ENCODE measurements around the gene CFAP20. TPM values are rescaled to one million over a fixed set of nuclear protein-coding genes. Genes with fewer than 3 reads are reported as not detected.

CFAP20 gene
- polyA plus RNA-seq, 1 donor from 2014 or later: 210 TPM

DNA sequence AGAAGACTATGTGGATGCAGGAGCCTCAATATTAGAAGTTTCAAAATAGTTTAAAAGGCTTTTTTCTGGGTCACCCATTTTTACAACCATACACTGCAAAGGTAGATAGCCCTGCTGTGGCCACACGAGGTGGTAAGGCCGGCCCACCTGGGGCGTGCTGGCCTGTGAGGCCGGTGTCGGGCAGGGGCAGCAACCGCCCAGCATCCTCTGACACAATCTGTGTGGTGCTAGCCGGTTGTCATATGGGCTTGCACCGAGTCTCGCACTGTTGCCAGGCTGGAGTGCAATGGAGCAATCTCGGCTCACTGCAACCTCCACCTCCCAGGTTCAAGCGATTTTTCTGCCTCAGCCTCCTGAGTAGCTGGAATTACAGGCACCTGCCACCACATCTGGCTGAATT, 44.0 kb downstream of the CFAP20 start:
- Histone ChIP-seq H2AFZ (ENCODE audit: low read depth, low read length) (no peak overlapping the region), H3K9ac (ENCODE audit: low read length) (no peak overlapping the region), H3K4me2 (ENCODE audit: low read length) (no peak overlapping the region), H3K27me3 (ENCODE audit: insufficient read depth, low read depth, low read length) (no peaks in the 10 kb centered on the region), H3K36me3 (ENCODE audit: insufficient read depth, low read length) (no peaks in the 10 kb centered on the region), H3K27ac (ENCODE audit: low read length) (no peak overlapping the region), H3K79me2 (replicated peaks; ENCODE audit: insufficient read depth, low read length) (no peaks in the 10 kb centered on the region), H4K20me1 (ENCODE audit: insufficient read depth) (no peaks in the 10 kb centered on the region), H3K9me2 (ENCODE audit: insufficient read depth, low read length) (no peaks in the 10 kb centered on the region), H3K9me3 (ENCODE audit: low read length) (no peaks in the 10 kb centered on the region), H3K4me3 (ENCODE audit: low read length) (no peak overlapping the region), H3F3A (ENCODE audit: insufficient read depth, low read length, poor library complexity, severe bottlenecking) (no peaks in the 10 kb centered on the region)
- TF ChIP-seq SMC3 (conservative IDR thresholded peaks at IDR 0.05; ENCODE audit: poor library complexity): no peak
- TF ChIP-seq, protein P1, sequence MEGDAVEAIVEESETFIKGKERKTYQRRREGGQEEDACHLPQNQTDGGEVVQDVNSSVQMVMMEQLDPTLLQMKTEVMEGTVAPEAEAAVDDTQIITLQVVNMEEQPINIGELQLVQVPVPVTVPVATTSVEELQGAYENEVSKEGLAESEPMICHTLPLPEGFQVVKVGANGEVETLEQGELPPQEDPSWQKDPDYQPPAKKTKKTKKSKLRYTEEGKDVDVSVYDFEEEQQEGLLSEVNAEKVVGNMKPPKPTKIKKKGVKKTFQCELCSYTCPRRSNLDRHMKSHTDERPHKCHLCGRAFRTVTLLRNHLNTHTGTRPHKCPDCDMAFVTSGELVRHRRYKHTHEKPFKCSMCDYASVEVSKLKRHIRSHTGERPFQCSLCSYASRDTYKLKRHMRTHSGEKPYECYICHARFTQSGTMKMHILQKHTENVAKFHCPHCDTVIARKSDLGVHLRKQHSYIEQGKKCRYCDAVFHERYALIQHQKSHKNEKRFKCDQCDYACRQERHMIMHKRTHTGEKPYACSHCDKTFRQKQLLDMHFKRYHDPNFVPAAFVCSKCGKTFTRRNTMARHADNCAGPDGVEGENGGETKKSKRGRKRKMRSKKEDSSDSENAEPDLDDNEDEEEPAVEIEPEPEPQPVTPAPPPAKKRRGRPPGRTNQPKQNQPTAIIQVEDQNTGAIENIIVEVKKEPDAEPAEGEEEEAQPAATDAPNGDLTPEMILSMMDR (IDR thresholded peaks at IDR 0.05; ENCODE audit: poor library complexity, severe bottlenecking): no peak

DNA sequence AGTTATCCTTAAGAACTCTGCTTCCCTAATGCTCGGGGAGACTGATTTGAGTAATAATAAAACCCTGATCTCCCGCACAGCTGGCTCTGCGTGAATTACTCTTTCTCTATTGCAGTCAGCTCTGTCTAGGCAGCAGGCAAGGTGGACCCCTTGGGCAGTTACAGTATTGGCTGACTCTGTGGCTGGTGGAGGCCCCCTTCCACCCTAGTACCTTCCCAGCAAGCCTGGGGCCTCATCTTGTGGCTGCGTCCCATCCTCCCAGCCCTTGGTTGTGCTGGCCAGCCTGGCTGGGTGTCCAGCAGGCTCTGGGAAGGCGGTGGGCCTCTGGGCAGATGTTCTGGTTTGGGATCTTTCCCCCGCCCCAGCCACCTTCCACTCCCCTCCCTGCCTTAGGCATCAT, 44.5 kb downstream of the CFAP20 start:
- Histone ChIP-seq H3K79me2 (replicated peaks; ENCODE audit: insufficient read depth, low read length) (no peaks in the 10 kb centered on the region), H3K9me2 (ENCODE audit: insufficient read depth, low read length) (no peaks in the 10 kb centered on the region), H3K4me2 (ENCODE audit: low read length) (no peak overlapping the region), H3F3A (ENCODE audit: insufficient read depth, low read length, poor library complexity, severe bottlenecking) (no peaks in the 10 kb centered on the region), H3K9ac (ENCODE audit: low read length) (no peak overlapping the region), H2AFZ (ENCODE audit: low read depth, low read length) (no peak overlapping the region), H3K27me3 (ENCODE audit: insufficient read depth, low read depth, low read length) (no peaks in the 10 kb centered on the region), H3K27ac (ENCODE audit: low read length) (no peak overlapping the region), H3K9me3 (ENCODE audit: low read length) (no peaks in the 10 kb centered on the region), H3K4me3 (ENCODE audit: low read length) (no peak overlapping the region), H4K20me1 (ENCODE audit: insufficient read depth) (no peaks in the 10 kb centered on the region), H3K36me3 (ENCODE audit: insufficient read depth, low read length) (no peaks in the 10 kb centered on the region)
- TF ChIP-seq RAD21 (conservative IDR thresholded peaks at IDR 0.05) (no peak), MXI1 (conservative IDR thresholded peaks at IDR 0.05; ENCODE audit: poor library complexity, severe bottlenecking) (no peak), POLR2AphosphoS5 (IDR thresholded peaks at IDR 0.05) (no peak), TAF1 (IDR thresholded peaks at IDR 0.05; ENCODE audit: low read depth) (no peak), EP300 (conservative IDR thresholded peaks at IDR 0.05; ENCODE audit: poor library complexity, severe bottlenecking) (no peak), EZH2 (IDR thresholded peaks at IDR 0.05; ENCODE audit: borderline replicate concordance, insufficient read depth, low read length, poor library complexity, severe bottlenecking) (no peak), SMC3 (conservative IDR thresholded peaks at IDR 0.05; ENCODE audit: poor library complexity) (no peak)
- TF ChIP-seq, protein P1 (IDR thresholded peaks at IDR 0.05; ENCODE audit: poor library complexity, severe bottlenecking): no peak
- TF ChIP-seq, protein P2, sequence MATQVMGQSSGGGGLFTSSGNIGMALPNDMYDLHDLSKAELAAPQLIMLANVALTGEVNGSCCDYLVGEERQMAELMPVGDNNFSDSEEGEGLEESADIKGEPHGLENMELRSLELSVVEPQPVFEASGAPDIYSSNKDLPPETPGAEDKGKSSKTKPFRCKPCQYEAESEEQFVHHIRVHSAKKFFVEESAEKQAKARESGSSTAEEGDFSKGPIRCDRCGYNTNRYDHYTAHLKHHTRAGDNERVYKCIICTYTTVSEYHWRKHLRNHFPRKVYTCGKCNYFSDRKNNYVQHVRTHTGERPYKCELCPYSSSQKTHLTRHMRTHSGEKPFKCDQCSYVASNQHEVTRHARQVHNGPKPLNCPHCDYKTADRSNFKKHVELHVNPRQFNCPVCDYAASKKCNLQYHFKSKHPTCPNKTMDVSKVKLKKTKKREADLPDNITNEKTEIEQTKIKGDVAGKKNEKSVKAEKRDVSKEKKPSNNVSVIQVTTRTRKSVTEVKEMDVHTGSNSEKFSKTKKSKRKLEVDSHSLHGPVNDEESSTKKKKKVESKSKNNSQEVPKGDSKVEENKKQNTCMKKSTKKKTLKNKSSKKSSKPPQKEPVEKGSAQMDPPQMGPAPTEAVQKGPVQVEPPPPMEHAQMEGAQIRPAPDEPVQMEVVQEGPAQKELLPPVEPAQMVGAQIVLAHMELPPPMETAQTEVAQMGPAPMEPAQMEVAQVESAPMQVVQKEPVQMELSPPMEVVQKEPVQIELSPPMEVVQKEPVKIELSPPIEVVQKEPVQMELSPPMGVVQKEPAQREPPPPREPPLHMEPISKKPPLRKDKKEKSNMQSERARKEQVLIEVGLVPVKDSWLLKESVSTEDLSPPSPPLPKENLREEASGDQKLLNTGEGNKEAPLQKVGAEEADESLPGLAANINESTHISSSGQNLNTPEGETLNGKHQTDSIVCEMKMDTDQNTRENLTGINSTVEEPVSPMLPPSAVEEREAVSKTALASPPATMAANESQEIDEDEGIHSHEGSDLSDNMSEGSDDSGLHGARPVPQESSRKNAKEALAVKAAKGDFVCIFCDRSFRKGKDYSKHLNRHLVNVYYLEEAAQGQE (IDR thresholded peaks at IDR 0.05; ENCODE audit: borderline replicate concordance): no peak
